ENCODE data around the gene CORO1C.

CORO1C gene

DNA sequence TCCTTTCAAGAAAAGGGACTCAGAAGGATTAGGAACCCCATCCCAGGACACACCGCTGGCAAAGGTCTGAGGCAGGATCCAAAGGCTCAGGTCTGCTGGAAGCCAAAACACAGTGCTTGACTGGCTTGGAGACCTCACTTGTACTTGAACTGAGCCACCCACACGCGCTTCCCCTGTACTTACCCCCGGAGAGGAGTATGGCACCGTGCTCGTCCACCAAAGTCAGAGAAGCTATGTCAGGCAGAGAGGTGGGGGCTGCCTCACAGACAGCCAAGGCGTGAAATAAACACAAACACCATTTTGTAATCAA is 86.6 kb downstream of the CORO1C start:
- Histone ChIP-seq H2AFZ (no peak overlapping the region), H3K4me1 (peaks cover 35% of the 10 kb centered on the region), H3K9me3 (ENCODE audit: control insufficient read depth, low read length) (no peaks in the 10 kb centered on the region), H3K79me2 (no peaks in the 10 kb centered on the region), H3K9ac (no peak overlapping the region), H3K27ac (no peak overlapping the region), H3K4me3 (ENCODE audit: low read depth, low read length) (no peak overlapping the region), H3K36me3 (ENCODE audit: control insufficient read depth, insufficient read depth, low read length) (no peaks in the 10 kb centered on the region), H3K27me3 (ENCODE audit: control insufficient read depth, insufficient read depth, low read length) (no peaks in the 10 kb centered on the region), H3K4me2 (ENCODE audit: low read length) (no peak overlapping the region)
- TF ChIP-seq, protein P1, sequence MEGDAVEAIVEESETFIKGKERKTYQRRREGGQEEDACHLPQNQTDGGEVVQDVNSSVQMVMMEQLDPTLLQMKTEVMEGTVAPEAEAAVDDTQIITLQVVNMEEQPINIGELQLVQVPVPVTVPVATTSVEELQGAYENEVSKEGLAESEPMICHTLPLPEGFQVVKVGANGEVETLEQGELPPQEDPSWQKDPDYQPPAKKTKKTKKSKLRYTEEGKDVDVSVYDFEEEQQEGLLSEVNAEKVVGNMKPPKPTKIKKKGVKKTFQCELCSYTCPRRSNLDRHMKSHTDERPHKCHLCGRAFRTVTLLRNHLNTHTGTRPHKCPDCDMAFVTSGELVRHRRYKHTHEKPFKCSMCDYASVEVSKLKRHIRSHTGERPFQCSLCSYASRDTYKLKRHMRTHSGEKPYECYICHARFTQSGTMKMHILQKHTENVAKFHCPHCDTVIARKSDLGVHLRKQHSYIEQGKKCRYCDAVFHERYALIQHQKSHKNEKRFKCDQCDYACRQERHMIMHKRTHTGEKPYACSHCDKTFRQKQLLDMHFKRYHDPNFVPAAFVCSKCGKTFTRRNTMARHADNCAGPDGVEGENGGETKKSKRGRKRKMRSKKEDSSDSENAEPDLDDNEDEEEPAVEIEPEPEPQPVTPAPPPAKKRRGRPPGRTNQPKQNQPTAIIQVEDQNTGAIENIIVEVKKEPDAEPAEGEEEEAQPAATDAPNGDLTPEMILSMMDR (IDR thresholded peaks at IDR 0.05): no peak

GRCh38 chr12:108643941-108644810 is 87.1 kb downstream of the CORO1C start:
- Histone ChIP-seq H3K27me3 (ENCODE audit: control insufficient read depth, insufficient read depth, low read length) (no peaks in the 10 kb centered on the region), H2AFZ (no peak overlapping the region), H3K36me3 (ENCODE audit: control insufficient read depth, insufficient read depth, low read length) (no peaks in the 10 kb centered on the region), H3K4me2 (ENCODE audit: low read length) (no peak overlapping the region), H3K9ac (no peak overlapping the region), H3K4me1 (peaks cover 31% of the 10 kb centered on the region), H3K27ac (no peak overlapping the region), H3K9me3 (ENCODE audit: control insufficient read depth, low read length) (no peaks in the 10 kb centered on the region), H3K79me2 (no peaks in the 10 kb centered on the region), H3K4me3 (ENCODE audit: low read depth, low read length) (no peak overlapping the region)
- TF ChIP-seq, protein P1 (IDR thresholded peaks at IDR 0.05): no peak

DNA sequence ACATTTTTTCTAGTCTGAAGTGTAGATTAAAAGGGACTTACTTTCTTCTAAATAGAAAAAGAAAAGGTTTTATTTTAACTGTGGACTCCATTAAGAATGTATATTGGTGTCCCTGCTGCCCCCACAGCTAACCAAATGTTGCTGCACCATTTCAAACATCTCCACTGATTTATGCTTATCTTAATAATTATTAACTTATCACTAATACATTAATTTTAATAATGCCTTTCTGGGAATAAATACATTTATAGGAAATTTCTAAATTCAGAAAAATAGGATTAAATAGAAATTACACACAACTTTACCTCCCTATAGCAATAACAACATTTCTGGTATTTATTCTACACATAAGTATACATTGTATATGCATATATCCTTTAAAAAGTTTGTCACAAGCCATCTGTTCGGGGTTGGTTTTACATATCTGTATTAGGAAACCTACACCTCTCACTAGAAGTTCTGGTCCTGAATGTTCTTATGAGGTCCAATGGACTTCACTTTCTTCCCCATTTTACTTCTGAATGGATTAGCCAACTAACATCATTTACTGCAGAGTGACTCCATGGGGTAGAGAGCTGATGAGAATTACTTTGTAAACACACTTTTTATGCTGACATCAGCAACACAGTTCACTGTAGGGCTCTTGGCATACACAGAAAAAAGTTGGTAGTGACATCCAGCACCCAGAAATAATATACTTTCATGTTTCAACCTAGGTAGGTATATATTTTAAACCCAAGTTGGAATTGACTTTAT is 88.2 kb downstream of the CORO1C start:
- H3K27ac ChIP-seq: no peak overlapping the region
- TF ChIP-seq, protein P1 (IDR thresholded peaks at IDR 0.05): no peak
- H3K9ac ChIP-seq: no peak overlapping the region
- no peaks in the 10 kb centered on the region for H3K36me3 ChIP-seq (ENCODE audit: control insufficient read depth, insufficient read depth, low read length)
- no peak overlapping the region for H3K4me3 ChIP-seq (ENCODE audit: low read depth, low read length)
- H3K27me3 ChIP-seq (ENCODE audit: control insufficient read depth, insufficient read depth, low read length): no peaks in the 10 kb centered on the region
- H3K9me3 ChIP-seq (ENCODE audit: control insufficient read depth, low read length): no peaks in the 10 kb centered on the region
- no peak overlapping the region for H3K4me2 ChIP-seq (ENCODE audit: low read length)
- H2AFZ ChIP-seq: no peak overlapping the region
- H3K79me2 ChIP-seq: no peaks in the 10 kb centered on the region
- peaks cover 29% of the 10 kb centered on the region for H3K4me1 ChIP-seq

- H3K79me2 ChIP-seq: no peaks in the 10 kb centered on the region
- H2AFZ ChIP-seq: no peak overlapping the region
- no peaks in the 10 kb centered on the region for H3K36me3 ChIP-seq (ENCODE audit: control insufficient read depth, insufficient read depth, low read length)
- H3K27me3 ChIP-seq (ENCODE audit: control insufficient read depth, insufficient read depth, low read length): no peaks in the 10 kb centered on the region
- peaks cover 22% of the 10 kb centered on the region for H3K4me1 ChIP-seq
- H3K9ac ChIP-seq: no peak overlapping the region
- no peak overlapping the region for H3K4me3 ChIP-seq (ENCODE audit: low read depth, low read length)
- H3K4me2 ChIP-seq (ENCODE audit: low read length): no peak overlapping the region
- TF ChIP-seq, protein P1 (IDR thresholded peaks at IDR 0.05): no peak
- no peaks in the 10 kb centered on the region for H3K9me3 ChIP-seq (ENCODE audit: control insufficient read depth, low read length)
- no peak overlapping the region for H3K27ac ChIP-seq
Measured at GRCh38 chr12:108642269-108642870, 88.9 kb downstream of the CORO1C start.

Measured in parathyroid adenoma (tissue), 2 donors.